Activated B cell treated with CpG ODN at 0.5 μM for 24 hours (primary cell): ENCODE data around the gene PAGE1. TPM values are rescaled to one million over a fixed set of nuclear protein-coding genes. Genes with fewer than 3 reads are reported as not detected.
"Not testable (repeated sequence)": the region's sequence is repeated elsewhere in the genome, so short reads cannot be mapped to it uniquely, and the experiment has no call there.

ENCODE experiments used
- ATAC-seq: fragments of 200-7000 bp; cut with Tn5 transposase; one replicate; pipeline ENCODE4 v1.10.0; 2021; ENCODE audit warnings: low read depth, mild to moderate bottlenecking, moderate library complexity
- CTCF ChIA-PET: fragments of 350-600 bp; sonication (Branson Sonifier 250); formaldehyde crosslinking; loops from one replicate; lab custom pipeline; 2021; ENCODE audit warnings: antibody characterized with exemption; lab: Charles Lee
- POLR2A ChIA-PET: fragments of 350-600 bp; sonication (Branson Sonifier 250); formaldehyde crosslinking; loops from one replicate; lab custom pipeline; 2021; ENCODE audit warnings: antibody characterized with exemption; lab: Charles Lee
- DNase-seq: peaks from one replicate; pipeline ENCODE4 v3.0.0; 2022
- H3K27ac Mint-ChIP-seq: one replicate; pipeline ENCODE4 v1.8.0; 2020; ENCODE audit warnings: mixed read lengths
- H3K27me3 Mint-ChIP-seq: one replicate; pipeline ENCODE4 v1.8.0; 2021; ENCODE audit warnings: mixed read lengths
- H3K36me3 Mint-ChIP-seq: one replicate; pipeline ENCODE4 v1.8.0; 2021; ENCODE audit warnings: low read depth, mixed read lengths
- H3K4me1 Mint-ChIP-seq: one replicate; pipeline ENCODE4 v1.8.0; 2021; ENCODE audit warnings: mixed read lengths
- H3K4me3 Mint-ChIP-seq: one replicate; pipeline ENCODE4 v1.8.0; 2020; ENCODE audit warnings: mild to moderate bottlenecking, mixed read lengths
- H3K9me3 Mint-ChIP-seq: one replicate; pipeline ENCODE4 v1.8.0; 2020; ENCODE audit warnings: mixed read lengths
- CTCF ChIP-seq: fragments of 200-600 bp; IDR thresholded peaks from one replicate; pipeline ENCODE4 v1.8.0; 2022; ENCODE audit warnings: antibody characterized with exemption, mild to moderate bottlenecking
- intact Hi-C: fragments of 100-400 bp; cut with micrococcal nuclease; formaldehyde crosslinking; loops from one replicate; pipeline ENCODE4 v1.15.1; 2024
- total RNA-seq: library from RNA; stranded (reverse); gene quantifications from 2 replicates; pipeline ENCODE4 v1.2.3, GENCODE V29; 2022

Gene PAGE1
- total RNA-seq, 1 donor from 2014 or later, result not detected

GRCh38 chrX:49725401-49725800 lies 29.6 kb upstream of the PAGE1 start:
- DNase-seq (no peak), ATAC-seq (no peak)
- CTCF ChIA-PET, result no interaction called here
- intact Hi-C loops, result no loop called here
- no peak overlapping the region for H3K4me3 Mint-ChIP-seq
- no peaks in the 10 kb centered on the region for H3K9me3 Mint-ChIP-seq
- H3K27ac Mint-ChIP-seq, result no peak overlapping the region
- POLR2A ChIA-PET, result no interaction called here
- no peaks in the 10 kb centered on the region for H3K4me1 Mint-ChIP-seq
- no peaks in the 10 kb centered on the region for H3K36me3 Mint-ChIP-seq
- no peak for TF ChIP-seq CTCF
- peaks cover 1% of the 10 kb centered on the region for H3K27me3 Mint-ChIP-seq

GRCh38 chrX:49720106-49720505 lies 24.3 kb upstream of the PAGE1 start:
- intact Hi-C loops, ATAC-seq, CTCF ChIA-PET, POLR2A ChIA-PET, H3K4me1 Mint-ChIP-seq, H3K27ac Mint-ChIP-seq, H3K36me3 Mint-ChIP-seq, H3K9me3 Mint-ChIP-seq, H3K27me3 Mint-ChIP-seq, H3K4me3 Mint-ChIP-seq, DNase-seq: not testable (repeated sequence)

GRCh38 chrX:49712577-49712976 lies 16.8 kb upstream of the PAGE1 start:
- ATAC-seq (no peak), DNase-seq (no peak)
- Mint-ChIP-seq H3K9me3 (no peaks in the 10 kb centered on the region), H3K4me1 (no peaks in the 10 kb centered on the region), H3K4me3 (no peak overlapping the region), H3K36me3 (no peaks in the 10 kb centered on the region), H3K27ac (no peak overlapping the region), H3K27me3 (peaks cover 2% of the 10 kb centered on the region)
- POLR2A ChIA-PET, result no interaction called here
- CTCF ChIA-PET, result no interaction called here
- intact Hi-C loops, result no loop called here
- no peak for TF ChIP-seq CTCF

GRCh38 chrX:49710744-49711319 lies 15.0 kb upstream of the PAGE1 start:
- intact Hi-C loops, result no loop called here
- no peaks in the 10 kb centered on the region for H3K36me3 Mint-ChIP-seq
- POLR2A ChIA-PET, result no interaction called here
- no peaks in the 10 kb centered on the region for H3K4me1 Mint-ChIP-seq
- ATAC-seq (no peak), DNase-seq (no peak)
- CTCF ChIA-PET, result no interaction called here
- H3K27me3 Mint-ChIP-seq, result peaks cover 5% of the 10 kb centered on the region
- H3K27ac Mint-ChIP-seq, result no peak overlapping the region
- no peak overlapping the region for H3K4me3 Mint-ChIP-seq
- no peaks in the 10 kb centered on the region for H3K9me3 Mint-ChIP-seq
- TF ChIP-seq CTCF, result no peak

- Mint-ChIP-seq H3K9me3 (no peaks in the 10 kb centered on the region), H3K36me3 (no peaks in the 10 kb centered on the region), H3K4me1 (no peaks in the 10 kb centered on the region), H3K27me3 (peaks cover 3% of the 10 kb centered on the region), H3K27ac (no peak overlapping the region), H3K4me3 (no peak overlapping the region)
- DNase-seq, result no peak
- no peak for TF ChIP-seq CTCF
- ChIA-PET POLR2A (no interaction called here), CTCF (no interaction called here)
- intact Hi-C loops, result no loop called here
- ATAC-seq, result no peak
Measured at GRCh38 chrX:49704691-49705404, 9.1 kb upstream of the PAGE1 start.
